Neural progenitor cell (in vitro differentiated cells): Measurements from ENCODE around the gene MPRIP. TPM values are rescaled to one million over a fixed set of nuclear protein-coding genes. Genes with fewer than 3 reads are reported as not detected.

Source experiments
- DNase-seq: peaks from one replicate; pipeline ENCODE4 v3.0.0-alpha.2; 2016; ENCODE audit warnings: low spot score
- H2AFZ ChIP-seq: fragments of 200-600 bp; sonication (generic); replicated peaks from 2 replicates; pipeline ENCODE4 v1.6.1; 2016; ENCODE audit warnings: antibody characterized with exemption
- H3F3A ChIP-seq: fragments of 200-600 bp; sonication (generic); 2 replicates; pipeline ENCODE4 v1.6.1; 2016; ENCODE audit warnings: antibody characterized with exemption, low read depth
- H3K27ac ChIP-seq: fragments of 200-600 bp; sonication (generic); 2 replicates; pipeline ENCODE4 v1.5.1; 2016; ENCODE audit warnings: mild to moderate bottlenecking
- H3K27me3 ChIP-seq: fragments of 200-600 bp; sonication (generic); 2 replicates; pipeline ENCODE4 v1.6.1; 2016; ENCODE audit warnings: mild to moderate bottlenecking, moderate library complexity
- H3K36me3 ChIP-seq: fragments of 200-600 bp; sonication (generic); 2 replicates; pipeline ENCODE4 v1.5.1; 2016
- H3K4me1 ChIP-seq: fragments of 200-600 bp; sonication (generic); 2 replicates; pipeline ENCODE4 v1.6.1; 2016; ENCODE audit warnings: mixed run types
- H3K4me2 ChIP-seq: fragments of 200-600 bp; sonication (generic); 2 replicates; pipeline ENCODE4 v1.6.1; 2016
- H3K4me3 ChIP-seq: fragments of 200-600 bp; sonication (generic); 2 replicates; pipeline ENCODE4 v1.5.1; 2016
- H3K79me2 ChIP-seq: fragments of 200-600 bp; sonication (generic); 2 replicates; pipeline ENCODE4 v1.6.1; 2016; ENCODE audit warnings: low read depth
- H3K9ac ChIP-seq: fragments of 200-600 bp; sonication (generic); 2 replicates; pipeline ENCODE4 v1.6.1; 2016
- H3K9me3 ChIP-seq: fragments of 200-600 bp; sonication (generic); 2 replicates; pipeline ENCODE4 v1.5.1; 2016; ENCODE audit warnings: low read depth
- H4K20me1 ChIP-seq: fragments of 200-600 bp; sonication (generic); 2 replicates; pipeline ENCODE4 v1.6.1; 2016; ENCODE audit warnings: low read depth
- H3K27ac Mint-ChIP-seq: 3 replicates; pipeline ENCODE4 v1.8.0; 2021; ENCODE audit warnings: mixed read lengths
- H3K27me3 Mint-ChIP-seq: 2 replicates; pipeline ENCODE4 v1.8.0; 2022; ENCODE audit warnings: low read depth, mild to moderate bottlenecking, inconsistent platforms, moderate library complexity, mixed read lengths; ENCODE audit not compliant: insufficient read depth
- H3K36me3 Mint-ChIP-seq: 3 replicates; pipeline ENCODE4 v1.8.0; 2021; ENCODE audit warnings: mixed read lengths
- H3K4me1 Mint-ChIP-seq: 3 replicates; pipeline ENCODE4 v1.8.0; 2021; ENCODE audit warnings: mixed read lengths
- H3K4me3 Mint-ChIP-seq: 3 replicates; pipeline ENCODE4 v1.8.0; 2021; ENCODE audit warnings: mild to moderate bottlenecking, moderate library complexity, mixed read lengths
- H3K9me3 Mint-ChIP-seq: 3 replicates; pipeline ENCODE4 v1.8.0; 2020; ENCODE audit warnings: mixed read lengths
- EZH2 ChIP-seq: fragments of 200-600 bp; sonication (generic); IDR thresholded peaks from 2 replicates; pipeline ENCODE4 v1.6.1; 2017; ENCODE audit warnings: antibody characterized with exemption, mild to moderate bottlenecking, moderate library complexity
- EZH2phosphoT487 ChIP-seq: fragments of 200-600 bp; sonication (generic); IDR thresholded peaks from 2 replicates; pipeline ENCODE4 v1.6.1; 2017; ENCODE audit warnings: antibody characterized with exemption
- total RNA-seq: library from RNA; depleted of rRNA; stranded (reverse); fragments of >200 nt; gene quantifications from 2 replicates; pipeline ENCODE4 v1.2.3, GENCODE V29; 2015; ENCODE audit warnings: low replicate concordance
- TF ChIP-seq, protein P1 (sequence below): fragments of 200-600 bp; sonication (generic); IDR thresholded peaks from 2 replicates; pipeline ENCODE4 v1.5.1; 2017; ENCODE audit warnings: antibody characterized with exemption, mild to moderate bottlenecking

Gene MPRIP
- total RNA-seq, 1 donor from 2014 or later = 42.1 TPM

DNA sequence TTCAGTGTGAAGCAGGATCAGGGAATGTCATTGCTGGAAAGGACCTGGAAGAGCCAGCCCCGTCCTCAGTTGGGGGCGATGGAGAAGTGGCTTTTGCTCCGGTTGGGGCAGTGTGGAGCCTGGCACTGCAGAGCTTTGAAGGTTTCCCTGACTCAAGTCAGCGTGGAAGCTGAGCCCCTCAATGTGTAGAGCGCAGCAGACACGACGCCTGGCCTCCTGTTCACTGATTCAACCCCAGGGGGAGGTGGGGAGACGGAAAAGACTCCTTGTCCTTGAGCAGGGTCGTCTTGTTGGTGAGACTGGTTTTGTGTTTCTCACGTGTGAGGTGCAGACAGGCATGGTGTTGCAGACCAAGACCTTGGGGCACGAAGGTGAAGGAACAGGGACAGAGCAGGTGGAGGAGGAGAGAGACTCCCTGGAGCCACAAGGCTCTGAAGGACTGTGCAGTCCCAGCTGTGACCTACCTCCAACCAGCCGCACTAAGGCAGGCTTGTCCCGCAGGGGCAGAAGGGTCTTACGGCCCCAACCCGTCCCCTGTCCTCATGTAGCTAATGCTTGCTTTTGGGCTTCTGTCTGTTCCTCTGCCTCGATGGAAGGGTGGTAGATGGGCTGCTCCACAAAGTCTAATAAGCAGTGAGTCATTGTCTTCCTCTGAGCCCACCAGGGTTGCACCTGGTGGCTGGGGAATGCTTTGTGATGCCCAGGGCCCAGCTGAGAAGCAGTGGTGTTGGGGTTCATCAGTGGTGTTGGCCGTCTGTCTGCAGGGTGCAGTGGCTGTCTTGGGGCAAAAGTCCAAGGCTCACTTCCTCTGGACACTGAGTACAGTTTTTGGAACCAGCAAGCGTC, 47.8 kb downstream of the MPRIP start:
- no peak for DNase-seq
- Histone ChIP-seq H3K27ac (no peak overlapping the region), H3K4me2 (no peak overlapping the region), H3K27me3 (no peaks in the 10 kb centered on the region), H2AFZ (no peak overlapping the region), H3K9me3 (no peaks in the 10 kb centered on the region), H3K36me3 (no peaks in the 10 kb centered on the region), H3K4me1 (peaks cover 25% of the 10 kb centered on the region), H3K4me3 (no peak overlapping the region), H3F3A (peaks cover 11% of the 10 kb centered on the region), H3K9ac (no peak overlapping the region), H3K79me2 (peaks cover 27% of the 10 kb centered on the region), H4K20me1 (peaks cover 32% of the 10 kb centered on the region)
- H3K27ac Mint-ChIP-seq = no peak overlapping the region
- no peak for TF ChIP-seq EZH2phosphoT487
- TF ChIP-seq EZH2 = no peak
- TF ChIP-seq, protein P1, sequence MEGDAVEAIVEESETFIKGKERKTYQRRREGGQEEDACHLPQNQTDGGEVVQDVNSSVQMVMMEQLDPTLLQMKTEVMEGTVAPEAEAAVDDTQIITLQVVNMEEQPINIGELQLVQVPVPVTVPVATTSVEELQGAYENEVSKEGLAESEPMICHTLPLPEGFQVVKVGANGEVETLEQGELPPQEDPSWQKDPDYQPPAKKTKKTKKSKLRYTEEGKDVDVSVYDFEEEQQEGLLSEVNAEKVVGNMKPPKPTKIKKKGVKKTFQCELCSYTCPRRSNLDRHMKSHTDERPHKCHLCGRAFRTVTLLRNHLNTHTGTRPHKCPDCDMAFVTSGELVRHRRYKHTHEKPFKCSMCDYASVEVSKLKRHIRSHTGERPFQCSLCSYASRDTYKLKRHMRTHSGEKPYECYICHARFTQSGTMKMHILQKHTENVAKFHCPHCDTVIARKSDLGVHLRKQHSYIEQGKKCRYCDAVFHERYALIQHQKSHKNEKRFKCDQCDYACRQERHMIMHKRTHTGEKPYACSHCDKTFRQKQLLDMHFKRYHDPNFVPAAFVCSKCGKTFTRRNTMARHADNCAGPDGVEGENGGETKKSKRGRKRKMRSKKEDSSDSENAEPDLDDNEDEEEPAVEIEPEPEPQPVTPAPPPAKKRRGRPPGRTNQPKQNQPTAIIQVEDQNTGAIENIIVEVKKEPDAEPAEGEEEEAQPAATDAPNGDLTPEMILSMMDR = no peak
- H3K9me3 Mint-ChIP-seq = no peaks in the 10 kb centered on the region
- peaks cover 21% of the 10 kb centered on the region for H3K36me3 Mint-ChIP-seq
- H3K4me3 Mint-ChIP-seq = no peak overlapping the region
- H3K27me3 Mint-ChIP-seq = peaks cover 9% of the 10 kb centered on the region
- peaks cover 15% of the 10 kb centered on the region for H3K4me1 Mint-ChIP-seq

DNA sequence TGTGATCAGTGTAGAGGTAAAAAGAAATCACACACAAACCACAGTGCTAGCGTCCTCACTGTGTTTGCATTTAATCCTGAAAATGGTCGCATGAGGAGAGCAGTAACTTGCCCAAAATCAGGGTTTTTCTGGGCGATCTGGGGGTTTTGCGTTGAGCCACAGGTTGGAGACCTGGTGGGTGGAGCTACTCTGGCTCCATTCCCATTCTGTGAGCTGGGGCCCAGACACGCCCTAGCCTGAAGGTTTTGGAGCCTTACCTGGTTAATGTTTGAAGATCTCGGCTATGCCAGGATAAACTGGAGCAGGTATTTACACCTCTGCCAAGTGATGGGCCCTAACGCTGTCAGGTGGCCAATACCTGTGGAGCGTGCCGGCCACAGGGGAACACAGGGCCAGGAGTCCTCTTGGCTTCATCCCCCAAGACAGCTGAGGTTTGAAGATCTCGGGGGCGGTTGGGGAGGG, 48.4 kb downstream of the MPRIP start:
- peaks cover 28% of the 10 kb centered on the region for H3K4me1 ChIP-seq
- peaks cover 29% of the 10 kb centered on the region for H3K79me2 ChIP-seq
- Mint-ChIP-seq H3K27me3 (peaks cover 9% of the 10 kb centered on the region), H3K27ac (no peak overlapping the region), H3K36me3 (peaks cover 22% of the 10 kb centered on the region), H3K9me3 (no peaks in the 10 kb centered on the region), H3K4me1 (peaks cover 13% of the 10 kb centered on the region), H3K4me3 (no peak overlapping the region)
- no peak for TF ChIP-seq EZH2
- TF ChIP-seq, protein P1 = no peak
- no peak for TF ChIP-seq EZH2phosphoT487
- H3F3A ChIP-seq = peaks cover 11% of the 10 kb centered on the region
- H4K20me1 ChIP-seq = peaks cover 29% of the 10 kb centered on the region
- no peaks in the 10 kb centered on the region for H3K9me3 ChIP-seq
- no peak overlapping the region for H3K9ac ChIP-seq
- H3K27me3 ChIP-seq = no peaks in the 10 kb centered on the region
- H2AFZ ChIP-seq = no peak overlapping the region
- H3K27ac ChIP-seq = no peak overlapping the region
- H3K4me3 ChIP-seq = no peak overlapping the region
- H3K4me2 ChIP-seq = no peak overlapping the region
- H3K36me3 ChIP-seq = no peaks in the 10 kb centered on the region
- DNase-seq = no peak

DNA sequence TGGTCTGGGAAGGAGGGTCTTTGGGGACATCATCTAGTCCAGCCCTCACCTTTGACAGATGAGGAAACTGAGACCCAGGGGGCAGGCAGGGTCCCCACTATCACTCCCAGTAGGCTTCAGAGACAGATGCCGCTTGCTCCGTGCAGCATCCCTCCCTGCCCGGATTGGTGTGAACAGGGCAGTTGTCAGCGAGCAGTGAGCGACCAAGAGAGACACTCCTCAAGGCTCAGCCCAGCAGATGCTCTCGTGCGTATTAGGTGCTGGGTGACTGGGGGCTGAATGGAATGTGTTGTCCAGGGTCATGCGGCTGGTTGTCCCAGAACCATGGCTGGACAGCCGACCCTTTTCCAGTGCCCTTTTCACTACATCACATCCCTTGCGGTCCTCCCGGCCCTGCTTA, 49.0 kb downstream of the MPRIP start:
- Histone ChIP-seq H4K20me1 (peaks cover 29% of the 10 kb centered on the region), H3K79me2 (peaks cover 23% of the 10 kb centered on the region)
- peaks cover 13% of the 10 kb centered on the region for H3K4me1 Mint-ChIP-seq

More for the DNA sequence above, 49.0 kb downstream of the MPRIP start:
- H3K4me2 ChIP-seq = no peak overlapping the region
- no peak overlapping the region for H3K4me3 ChIP-seq
- H3K27me3 ChIP-seq = no peaks in the 10 kb centered on the region
- no peak overlapping the region for H3K9ac ChIP-seq
- H3K9me3 ChIP-seq = no peaks in the 10 kb centered on the region
- TF ChIP-seq, protein P1 = no peak
- TF ChIP-seq EZH2phosphoT487 = no peak
- peaks cover 34% of the 10 kb centered on the region for H3K4me1 ChIP-seq
- H3K4me3 Mint-ChIP-seq = no peak overlapping the region
- H3K36me3 ChIP-seq = no peaks in the 10 kb centered on the region
- H3K9me3 Mint-ChIP-seq = no peaks in the 10 kb centered on the region
- DNase-seq = no peak
- no peak overlapping the region for H3K27ac ChIP-seq
- H3K36me3 Mint-ChIP-seq = peaks cover 21% of the 10 kb centered on the region
- H3F3A ChIP-seq = peaks cover 11% of the 10 kb centered on the region
- peaks cover 9% of the 10 kb centered on the region for H3K27me3 Mint-ChIP-seq
- no peak overlapping the region for H3K27ac Mint-ChIP-seq
- no peak overlapping the region for H2AFZ ChIP-seq
